Activated CD8-positive, alpha-beta memory T cell treated with anti-CD3 and anti-CD28 coated beads, Interleukin-2, amount 10 ng/mL, durations not matched to agents 7 days and 5 days (primary cell): ENCODE data around the gene CLEC20A. TPM values are rescaled to one million over a fixed set of nuclear protein-coding genes. Genes with fewer than 3 reads are reported as not detected.

Experiments used
- ATAC-seq: fragments of 150-1000 bp; cut with Tn5 transposase; one replicate; pipeline ENCODE4 v1.10.0; 2021; ENCODE audit warnings: moderate library complexity
- CTCF ChIA-PET: fragments of 350-600 bp; sonication (Branson Sonifier 250); formaldehyde crosslinking; loops from one replicate; lab custom pipeline; 2021; ENCODE audit warnings: antibody characterized with exemption; lab: Charles Lee
- DNase-seq: peaks from one replicate; pipeline ENCODE4 v3.0.0-alpha.2; 2020
- H3K27ac Mint-ChIP-seq: one replicate; pipeline ENCODE4 v1.8.0; 2021; ENCODE audit warnings: mild to moderate bottlenecking, mixed read lengths
- H3K27me3 Mint-ChIP-seq: one replicate; pipeline ENCODE4 v1.8.0; 2021; ENCODE audit warnings: mixed read lengths
- H3K36me3 Mint-ChIP-seq: one replicate; pipeline ENCODE4 v1.8.0; 2021; ENCODE audit warnings: mild to moderate bottlenecking, mixed read lengths
- H3K4me1 Mint-ChIP-seq: one replicate; pipeline ENCODE4 v1.8.0; 2021; ENCODE audit warnings: mixed read lengths
- H3K4me3 Mint-ChIP-seq: one replicate; pipeline ENCODE4 v1.8.0; 2021; ENCODE audit warnings: mild to moderate bottlenecking, moderate library complexity, mixed read lengths
- H3K9me3 Mint-ChIP-seq: one replicate; pipeline ENCODE4 v1.8.0; 2022; ENCODE audit warnings: low read depth, mixed read lengths
- total RNA-seq, 2 experiments: library from RNA; stranded (reverse); gene quantifications; one replicate each; pipeline ENCODE4 v1.2.3, GENCODE V29; 2021

The CLEC20A gene
- total RNA-seq, 2 experiments from 2014 or later, result not detected

- no peak for DNase-seq
- Mint-ChIP-seq H3K4me3 (no peak overlapping the region), H3K9me3 (no peaks in the 10 kb centered on the region), H3K27ac (no peak overlapping the region), H3K27me3 (peaks cover 5% of the 10 kb centered on the region), H3K36me3 (no peaks in the 10 kb centered on the region), H3K4me1 (no peaks in the 10 kb centered on the region)
- ATAC-seq, result no peak
- CTCF ChIA-PET, result no interaction called here
These were observed 31.8 kb downstream of the CLEC20A start for GRCh38 chr1:178465011-178465410.

GRCh38 chr1:178464566-178464965 is 32.2 kb downstream of the CLEC20A start:
- H3K36me3 Mint-ChIP-seq, result no peaks in the 10 kb centered on the region
- CTCF ChIA-PET, result no interaction called here
- H3K27ac Mint-ChIP-seq, result no peak overlapping the region
- DNase-seq (no peak), ATAC-seq (no peak)
- H3K27me3 Mint-ChIP-seq, result peaks cover 5% of the 10 kb centered on the region
- no peaks in the 10 kb centered on the region for H3K9me3 Mint-ChIP-seq
- H3K4me1 Mint-ChIP-seq, result no peaks in the 10 kb centered on the region
- H3K4me3 Mint-ChIP-seq, result no peak overlapping the region

- no peak for ATAC-seq
- no peak overlapping the region for H3K4me3 Mint-ChIP-seq
- no peaks in the 10 kb centered on the region for H3K36me3 Mint-ChIP-seq
- CTCF ChIA-PET, result no interaction called here
- H3K27me3 Mint-ChIP-seq, result peaks cover 5% of the 10 kb centered on the region
- no peak for DNase-seq
- H3K27ac Mint-ChIP-seq, result no peak overlapping the region
- no peaks in the 10 kb centered on the region for H3K9me3 Mint-ChIP-seq
- no peaks in the 10 kb centered on the region for H3K4me1 Mint-ChIP-seq
These were observed 32.6 kb downstream of the CLEC20A start for GRCh38 chr1:178464141-178464540.

GRCh38 chr1:178461701-178462100 is 35.1 kb downstream of the CLEC20A start:
- Mint-ChIP-seq H3K27me3 (peaks cover 3% of the 10 kb centered on the region), H3K27ac (no peak overlapping the region), H3K4me3 (no peak overlapping the region), H3K9me3 (no peaks in the 10 kb centered on the region), H3K36me3 (no peaks in the 10 kb centered on the region), H3K4me1 (no peaks in the 10 kb centered on the region)
- DNase-seq, result no peak
- CTCF ChIA-PET, result no interaction called here
- ATAC-seq, result no peak

GRCh38 chr1:178461104-178461503 is 35.7 kb downstream of the CLEC20A start:
- no peak for ATAC-seq
- H3K4me1 Mint-ChIP-seq, result no peaks in the 10 kb centered on the region
- H3K9me3 Mint-ChIP-seq, result no peaks in the 10 kb centered on the region
- H3K36me3 Mint-ChIP-seq, result no peaks in the 10 kb centered on the region
- H3K4me3 Mint-ChIP-seq, result no peak overlapping the region
- no peak for DNase-seq
- H3K27ac Mint-ChIP-seq, result no peak overlapping the region
- CTCF ChIA-PET, result no interaction called here
- peaks cover 3% of the 10 kb centered on the region for H3K27me3 Mint-ChIP-seq

- Mint-ChIP-seq H3K4me1 (no peaks in the 10 kb centered on the region), H3K36me3 (no peaks in the 10 kb centered on the region), H3K27me3 (no peaks in the 10 kb centered on the region), H3K9me3 (no peaks in the 10 kb centered on the region), H3K27ac (no peak overlapping the region), H3K4me3 (no peak overlapping the region)
- CTCF ChIA-PET, result no interaction called here
- ATAC-seq (no peak), DNase-seq (no peak)
These were observed 38.6 kb downstream of the CLEC20A start for GRCh38 chr1:178458203-178458602.

GRCh38 chr1:178457651-178458050 is 39.1 kb downstream of the CLEC20A start:
- Mint-ChIP-seq H3K9me3 (no peaks in the 10 kb centered on the region), H3K27ac (no peak overlapping the region), H3K4me3 (no peak overlapping the region), H3K36me3 (no peaks in the 10 kb centered on the region), H3K27me3 (no peaks in the 10 kb centered on the region), H3K4me1 (no peaks in the 10 kb centered on the region)
- DNase-seq, result no peak
- ATAC-seq, result no peak
- CTCF ChIA-PET, result no interaction called here

- Mint-ChIP-seq H3K36me3 (no peaks in the 10 kb centered on the region), H3K27ac (no peak overlapping the region), H3K4me3 (no peak overlapping the region), H3K27me3 (no peaks in the 10 kb centered on the region), H3K4me1 (no peaks in the 10 kb centered on the region), H3K9me3 (no peaks in the 10 kb centered on the region)
- no peak for DNase-seq
- no peak for ATAC-seq
- CTCF ChIA-PET, result no interaction called here
These were observed 40.3 kb downstream of the CLEC20A start for GRCh38 chr1:178456472-178456871.

- Mint-ChIP-seq H3K9me3 (no peaks in the 10 kb centered on the region), H3K36me3 (no peaks in the 10 kb centered on the region), H3K27ac (no peak overlapping the region), H3K4me3 (no peak overlapping the region), H3K27me3 (no peaks in the 10 kb centered on the region), H3K4me1 (no peaks in the 10 kb centered on the region)
- CTCF ChIA-PET, result no interaction called here
- ATAC-seq, result no peak
- no peak for DNase-seq
These were observed 44.8 kb downstream of the CLEC20A start for GRCh38 chr1:178452013-178452412.

- CTCF ChIA-PET, result no interaction called here
- no peak for ATAC-seq
- Mint-ChIP-seq H3K27ac (no peak overlapping the region), H3K4me1 (no peaks in the 10 kb centered on the region), H3K27me3 (no peaks in the 10 kb centered on the region), H3K36me3 (no peaks in the 10 kb centered on the region), H3K4me3 (no peak overlapping the region), H3K9me3 (no peaks in the 10 kb centered on the region)
- DNase-seq, result no peak
These were observed 45.2 kb downstream of the CLEC20A start for GRCh38 chr1:178451529-178451928.

- no peaks in the 10 kb centered on the region for H3K4me1 Mint-ChIP-seq
- no peaks in the 10 kb centered on the region for H3K36me3 Mint-ChIP-seq
- ATAC-seq (no peak), DNase-seq (no peak)
- CTCF ChIA-PET, result no interaction called here
- no peaks in the 10 kb centered on the region for H3K9me3 Mint-ChIP-seq
- no peak overlapping the region for H3K4me3 Mint-ChIP-seq
- H3K27me3 Mint-ChIP-seq, result no peaks in the 10 kb centered on the region
- H3K27ac Mint-ChIP-seq, result no peak overlapping the region
These were observed 45.9 kb downstream of the CLEC20A start for GRCh38 chr1:178450871-178451270.

- no peak overlapping the region for H3K27ac Mint-ChIP-seq
- no peak overlapping the region for H3K4me3 Mint-ChIP-seq
- ATAC-seq (no peak), DNase-seq (no peak)
- H3K4me1 Mint-ChIP-seq, result no peaks in the 10 kb centered on the region
- CTCF ChIA-PET, result no interaction called here
- peaks cover 2% of the 10 kb centered on the region for H3K27me3 Mint-ChIP-seq
- no peaks in the 10 kb centered on the region for H3K9me3 Mint-ChIP-seq
- no peaks in the 10 kb centered on the region for H3K36me3 Mint-ChIP-seq
These were observed 53.8 kb downstream of the CLEC20A start for GRCh38 chr1:178442925-178443324.

- Mint-ChIP-seq H3K4me1 (no peaks in the 10 kb centered on the region), H3K27ac (no peak overlapping the region), H3K4me3 (no peak overlapping the region), H3K27me3 (peaks cover 2% of the 10 kb centered on the region), H3K36me3 (no peaks in the 10 kb centered on the region), H3K9me3 (no peaks in the 10 kb centered on the region)
- DNase-seq, result no peak
- CTCF ChIA-PET, result no interaction called here
- ATAC-seq, result no peak
These were observed 58.3 kb downstream of the CLEC20A start for GRCh38 chr1:178438432-178438831.

- DNase-seq, result no peak
- H3K27ac Mint-ChIP-seq, result no peak overlapping the region
- CTCF ChIA-PET, result no interaction called here
These were observed 59.9 kb downstream of the CLEC20A start for GRCh38 chr1:178436899-178437298.

GRCh38 chr1:178434899-178435435 is 61.8 kb downstream of the CLEC20A start:
- DNase-seq, result no peak
- Mint-ChIP-seq H3K4me1 (no peaks in the 10 kb centered on the region), H3K36me3 (no peaks in the 10 kb centered on the region), H3K27me3 (no peaks in the 10 kb centered on the region), H3K27ac (no peak overlapping the region), H3K9me3 (no peaks in the 10 kb centered on the region), H3K4me3 (no peak overlapping the region)
- CTCF ChIA-PET, result interaction anchor here (1.1 kb wide), 1 partner anchor 67 kb away, joined by 3 read pairs; no protein-coding TSS in a partner anchor
- ATAC-seq, result no peak

More at GRCh38 chr1:178436899-178437298, 59.9 kb downstream of the CLEC20A start:
- Mint-ChIP-seq H3K27me3 (peaks cover 2% of the 10 kb centered on the region), H3K36me3 (no peaks in the 10 kb centered on the region), H3K4me3 (no peak overlapping the region), H3K4me1 (no peaks in the 10 kb centered on the region), H3K9me3 (no peaks in the 10 kb centered on the region)
- no peak for ATAC-seq
